OCI-LY3 (cell line): ENCODE results near the gene TMEM245.

Source experiments
- H2AFZ ChIP-seq: fragments of 200-600, 300-600 bp; shearing (Covaris generic); 2 replicates; pipeline ENCODE4 v1.6.0; 2014; ENCODE audit warnings: antibody characterized with exemption, low read depth, low read length
- H3K27ac ChIP-seq: fragments of 200-600, 300-600 bp; sonication (generic); 2 replicates; pipeline ENCODE4 v1.5.1; 2014; ENCODE audit warnings: mild to moderate bottlenecking, low read length, moderate library complexity, mixed read lengths
- H3K27me3 ChIP-seq: fragments of 200-600, 300-600 bp; sonication (generic); 2 replicates; pipeline ENCODE4 v1.6.1; 2014; ENCODE audit warnings: low read depth, low read length, mixed read lengths
- H3K36me3 ChIP-seq: fragments of 200-600, 300-600 bp; sonication (generic); replicated peaks from 2 replicates; pipeline ENCODE3; 2014; ENCODE audit warnings: low read depth, low read length, mixed read lengths
- H3K4me1 ChIP-seq: fragments of 300-600, 200-600 bp; sonication (generic); 2 replicates; pipeline ENCODE4 v1.6.1; 2014; ENCODE audit warnings: low read length, mixed read lengths
- H3K4me2 ChIP-seq: fragments of 200-600, 300-600 bp; sonication (generic); 2 replicates; pipeline ENCODE4 v1.6.1; 2014; ENCODE audit warnings: low read length, mixed read lengths
- H3K4me3 ChIP-seq: fragments of 300-600, 200-600 bp; sonication (generic); 2 replicates; pipeline ENCODE4 v1.5.1; 2014; ENCODE audit warnings: antibody characterized with exemption, mild to moderate bottlenecking, low read length, moderate library complexity
- H3K79me2 ChIP-seq: fragments of 300-600, 200-600 bp; shearing (Covaris generic); 2 replicates; pipeline ENCODE4 v1.6.1; 2014; ENCODE audit warnings: mild to moderate bottlenecking, low read length, mixed read lengths
- H3K9ac ChIP-seq: fragments of 300-600, 200-600 bp; shearing (Covaris generic); 2 replicates; pipeline ENCODE4 v1.6.0; 2014; ENCODE audit warnings: mild to moderate bottlenecking, low read length, moderate library complexity
- H3K9me3 ChIP-seq: fragments of 200-600, 300-600 bp; shearing (Covaris generic); 2 replicates; pipeline ENCODE4 v1.6.1; 2014; ENCODE audit warnings: low read length, mixed read lengths; ENCODE audit not compliant: insufficient read depth
- H4K20me1 ChIP-seq: fragments of 200-600, 300-600 bp; sonication (generic); 2 replicates; pipeline ENCODE4 v1.6.1; 2016; ENCODE audit warnings: low read length, mixed read lengths; ENCODE audit not compliant: insufficient read depth
- CTCF ChIP-seq: fragments of 200-600, 300-600 bp; sonication (generic); IDR thresholded peaks from 2 replicates; pipeline ENCODE4 v1.5.1; 2014; ENCODE audit warnings: antibody characterized with exemption, low read length, low read depth
- EZH2phosphoT487 ChIP-seq: fragments of 200-600 bp; shearing (Covaris generic); IDR thresholded peaks from 2 replicates; pipeline ENCODE4 v1.6.1; 2018; ENCODE audit warnings: antibody characterized with exemption, mixed run types, low read depth

The TMEM245 gene

GRCh38 chr9:109035684-109036423 lies 83.9 kb downstream of the TMEM245 start:
- Histone ChIP-seq H4K20me1 (no peaks in the 10 kb centered on the region), H3K4me2 (no peak overlapping the region)

GRCh38 chr9:109033941-109034700 lies 85.6 kb downstream of the TMEM245 start:
- H3K4me1 ChIP-seq, result no peaks in the 10 kb centered on the region
- H4K20me1 ChIP-seq, result no peaks in the 10 kb centered on the region
- H3K36me3 ChIP-seq, result peaks cover 30% of the 10 kb centered on the region
- no peaks in the 10 kb centered on the region for H3K27me3 ChIP-seq
- no peaks in the 10 kb centered on the region for H3K9me3 ChIP-seq
- H3K4me3 ChIP-seq, result no peak overlapping the region
- no peak overlapping the region for H3K4me2 ChIP-seq
- TF ChIP-seq CTCF, result no peak
- TF ChIP-seq EZH2phosphoT487, result no peak
- no peak overlapping the region for H3K9ac ChIP-seq
- no peak overlapping the region for H2AFZ ChIP-seq
- no peaks in the 10 kb centered on the region for H3K79me2 ChIP-seq
- H3K27ac ChIP-seq, result no peak overlapping the region

More at GRCh38 chr9:109035684-109036423, 83.9 kb downstream of the TMEM245 start:
- no peak overlapping the region for H2AFZ ChIP-seq
- no peak for TF ChIP-seq EZH2phosphoT487
- TF ChIP-seq CTCF, result no peak
- H3K4me1 ChIP-seq, result no peaks in the 10 kb centered on the region
- H3K79me2 ChIP-seq, result no peaks in the 10 kb centered on the region
- H3K4me3 ChIP-seq, result no peak overlapping the region
- H3K9ac ChIP-seq, result no peak overlapping the region
- H3K27me3 ChIP-seq, result no peaks in the 10 kb centered on the region
- H3K9me3 ChIP-seq, result no peaks in the 10 kb centered on the region
- H3K36me3 ChIP-seq, result peaks cover 36% of the 10 kb centered on the region
- no peak overlapping the region for H3K27ac ChIP-seq

- no peak overlapping the region for H3K9ac ChIP-seq
- no peak overlapping the region for H3K27ac ChIP-seq
- H3K4me3 ChIP-seq, result no peak overlapping the region
- no peak overlapping the region for H2AFZ ChIP-seq
- no peaks in the 10 kb centered on the region for H3K79me2 ChIP-seq
- no peaks in the 10 kb centered on the region for H3K4me1 ChIP-seq
- no peaks in the 10 kb centered on the region for H4K20me1 ChIP-seq
- no peak for TF ChIP-seq EZH2phosphoT487
- TF ChIP-seq CTCF, result no peak
- no peak overlapping the region for H3K4me2 ChIP-seq
- H3K27me3 ChIP-seq, result no peaks in the 10 kb centered on the region
- no peaks in the 10 kb centered on the region for H3K9me3 ChIP-seq
- peaks cover 30% of the 10 kb centered on the region for H3K36me3 ChIP-seq
Measured at GRCh38 chr9:109031241-109031640, 88.5 kb downstream of the TMEM245 start.

GRCh38 chr9:109030426-109030825 lies 89.3 kb downstream of the TMEM245 start:
- no peaks in the 10 kb centered on the region for H3K4me1 ChIP-seq
- no peak overlapping the region for H3K4me3 ChIP-seq
- H3K9ac ChIP-seq, result no peak overlapping the region
- no peaks in the 10 kb centered on the region for H3K79me2 ChIP-seq
- H3K4me2 ChIP-seq, result no peak overlapping the region
- no peak overlapping the region for H3K27ac ChIP-seq
- H4K20me1 ChIP-seq, result no peaks in the 10 kb centered on the region
- H3K27me3 ChIP-seq, result no peaks in the 10 kb centered on the region
- peaks cover 26% of the 10 kb centered on the region for H3K36me3 ChIP-seq
- H3K9me3 ChIP-seq, result no peaks in the 10 kb centered on the region
- TF ChIP-seq CTCF, result no peak
- no peak for TF ChIP-seq EZH2phosphoT487
- H2AFZ ChIP-seq, result no peak overlapping the region
